Mucosa of descending colon (tissue), 3 donors: ENCODE measurements around the gene ACVR1B. TPM values are rescaled to one million over a fixed set of nuclear protein-coding genes. Genes with fewer than 3 reads are reported as not detected.

ENCODE experiments used
- ATAC-seq: fragments of 200-7000 bp; cut with Tn5 transposase; one replicate; pipeline ENCODE4 v1.9.1; 2020; ENCODE audit warnings: mild to moderate bottlenecking, moderate library complexity
- DNase-seq, 3 donors: peaks; one replicate each; pipeline ENCODE4 v3.0.0-alpha.2; 2020
- H3K36me3 ChIP-seq: fragments of 200-600 bp; one replicate; pipeline ENCODE4 v1.8.0; 2021; ENCODE audit warnings: low read depth, mild to moderate bottlenecking
- H3K4me1 ChIP-seq: fragments of 200-600 bp; one replicate; pipeline ENCODE4 v1.8.0; 2021; ENCODE audit warnings: low read depth, mild to moderate bottlenecking
- H3K4me3 ChIP-seq: fragments of 200-600 bp; one replicate; pipeline ENCODE4 v1.8.0; 2021; ENCODE audit warnings: mild to moderate bottlenecking
- H3K9me3 ChIP-seq: fragments of 200-600 bp; one replicate; pipeline ENCODE4 v1.8.0; 2021; ENCODE audit warnings: mild to moderate bottlenecking
- CTCF ChIP-seq: fragments of 200-600 bp; IDR thresholded peaks from one replicate; pipeline ENCODE4 v1.8.0; 2022; ENCODE audit warnings: antibody characterized with exemption, mild to moderate bottlenecking
- intact Hi-C, 2 donors: fragments of 100-400 bp; cut with DNase I in 1 of 2; cut with micrococcal nuclease in 1 of 2; formaldehyde crosslinking; loops; one replicate each; pipeline versions ENCODE4 v1.11.0 to v1.11.1; 2022; cut with DNase I, micrococcal nuclease
- total RNA-seq, 3 donors: library from RNA; stranded (reverse); fragmentation: NEBNext Ultra II Directional in 2 of 3; extraction: Animal tissue kit (Norgen Biotek cat#: 25700) in 2 of 3; gene quantifications; one replicate each; pipeline versions ENCODE4 v1.2.1 to v1.2.4, GENCODE V29; 2021 to 2023
- donor health status: DM: no; HTN: no; CAD: no; lungs with moderate emphysema.
- donor health status: DM: no; HTN: no; CAD: no.
- donor health status: DM: no; HTN: yes; CAD: no.

Gene ACVR1B
- total RNA-seq, 3 donors from 2014 or later = 42.4 to 95.7 (median 77.3) TPM

GRCh38 chr12:51943346-51943745, 8.2 kb upstream of the ACVR1B start:
- TF ChIP-seq CTCF = no peak
- ATAC-seq (no peak), DNase-seq (no peak)
- peaks cover 2% of the 10 kb centered on the region for H3K4me1 ChIP-seq
- intact Hi-C loops = no loop called here
- no peaks in the 10 kb centered on the region for H3K36me3 ChIP-seq
- H3K9me3 ChIP-seq = peaks cover 10% of the 10 kb centered on the region
- H3K4me3 ChIP-seq = no peak overlapping the region

- DNase-seq (no peak), ATAC-seq (no peak)
- Histone ChIP-seq H3K9me3 (peaks cover 10% of the 10 kb centered on the region), H3K36me3 (no peaks in the 10 kb centered on the region), H3K4me3 (no peak overlapping the region), H3K4me1 (no peaks in the 10 kb centered on the region)
- intact Hi-C loops = no loop called here
- no peak for TF ChIP-seq CTCF
These were observed 6.8 kb upstream of the ACVR1B start for GRCh38 chr12:51944608-51945233.

- DNase-seq (no peak), ATAC-seq (no peak)
- H3K4me3 ChIP-seq = no peak overlapping the region
- peaks cover 10% of the 10 kb centered on the region for H3K9me3 ChIP-seq
- peaks cover under 1% of the 10 kb centered on the region for H3K4me1 ChIP-seq
- intact Hi-C loops = no loop called here
- H3K36me3 ChIP-seq = no peaks in the 10 kb centered on the region
- TF ChIP-seq CTCF = no peak
These were observed 4.1 kb upstream of the ACVR1B start for GRCh38 chr12:51947246-51947996.

- H3K9me3 ChIP-seq = peaks cover 10% of the 10 kb centered on the region
- intact Hi-C loops = no loop called here
- no peak for TF ChIP-seq CTCF
These were observed 3.4 kb upstream of the ACVR1B start for GRCh38 chr12:51948066-51948465.

GRCh38 chr12:51949342-51950030, 2.0 kb upstream of the ACVR1B start:
- H3K4me1 ChIP-seq = peaks cover 6% of the 10 kb centered on the region
- TF ChIP-seq CTCF = no peak
- intact Hi-C loops = no loop called here
- ATAC-seq = no peak
- H3K9me3 ChIP-seq = peaks cover 7% of the 10 kb centered on the region
- no peak overlapping the region for H3K4me3 ChIP-seq
- DNase-seq = no peak
- no peaks in the 10 kb centered on the region for H3K36me3 ChIP-seq

More at GRCh38 chr12:51948066-51948465, 3.4 kb upstream of the ACVR1B start:
- Histone ChIP-seq H3K4me3 (no peak overlapping the region), H3K4me1 (peaks cover 2% of the 10 kb centered on the region), H3K36me3 (no peaks in the 10 kb centered on the region)
- ATAC-seq (no peak), DNase-seq (no peak)
